Activated naive CD4-positive, alpha-beta T cell treated with anti-CD3 and anti-CD28 coated beads, Interleukin-2, amount 10 ng/mL, durations not matched to agents 7 days and 5 days (primary cell): ENCODE data around the gene BCAR3.
A peak's percentile ranks its signal among the peaks of the same experiment; 100 is the strongest.

ENCODE experiments used
- CTCF ChIA-PET: fragments of 350-600 bp; sonication (Branson Sonifier 250); formaldehyde crosslinking; loops from one replicate; lab custom pipeline; 2021; ENCODE audit warnings: antibody characterized with exemption; lab: Charles Lee
- DNase-seq: peaks from one replicate; pipeline ENCODE4 v3.0.0-alpha.2; 2020
- H3K27ac Mint-ChIP-seq: one replicate; pipeline ENCODE4 v1.8.0; 2021; ENCODE audit warnings: mild to moderate bottlenecking, moderate library complexity, mixed read lengths
- H3K27me3 Mint-ChIP-seq: one replicate; pipeline ENCODE4 v1.8.0; 2021; ENCODE audit warnings: mild to moderate bottlenecking, mixed read lengths
- H3K36me3 Mint-ChIP-seq: one replicate; pipeline ENCODE4 v1.8.0; 2021; ENCODE audit warnings: mixed read lengths
- H3K4me1 Mint-ChIP-seq: one replicate; pipeline ENCODE4 v1.8.0; 2021; ENCODE audit warnings: mixed read lengths
- H3K4me3 Mint-ChIP-seq: one replicate; pipeline ENCODE4 v1.8.0; 2021; ENCODE audit warnings: mild to moderate bottlenecking, moderate library complexity, mixed read lengths
- H3K9me3 Mint-ChIP-seq: one replicate; pipeline ENCODE4 v1.8.0; 2021; ENCODE audit warnings: mixed read lengths

Gene BCAR3

GRCh38 chr1:93640656-93641440 is 40.8 kb downstream of the BCAR3 start:
- CTCF ChIA-PET = interaction anchor here (1.4 kb wide), 1 partner anchor 12 kb away, joined by 4 read pairs; no protein-coding TSS in a partner anchor
- Mint-ChIP-seq H3K36me3 (no peaks in the 10 kb centered on the region), H3K9me3 (no peaks in the 10 kb centered on the region), H3K4me1 (peaks cover 7% of the 10 kb centered on the region), H3K4me3 (no peak overlapping the region), H3K27me3 (no peaks in the 10 kb centered on the region), H3K27ac (no peak overlapping the region)
- DNase-seq = no peak

- no peak for DNase-seq
- Mint-ChIP-seq H3K9me3 (no peaks in the 10 kb centered on the region), H3K36me3 (no peaks in the 10 kb centered on the region), H3K27ac (no peak overlapping the region), H3K4me3 (no peak overlapping the region), H3K27me3 (no peaks in the 10 kb centered on the region), H3K4me1 (peaks cover 4% of the 10 kb centered on the region)
- CTCF ChIA-PET = interaction anchor here (1.5 to 1.7 kb wide), 2 partner anchors 19 to 175 kb away, joined by 4 read pairs; no protein-coding TSS in a partner anchor
Observed at GRCh38 chr1:93638981-93639380, 42.7 kb downstream of the BCAR3 start.

DNA sequence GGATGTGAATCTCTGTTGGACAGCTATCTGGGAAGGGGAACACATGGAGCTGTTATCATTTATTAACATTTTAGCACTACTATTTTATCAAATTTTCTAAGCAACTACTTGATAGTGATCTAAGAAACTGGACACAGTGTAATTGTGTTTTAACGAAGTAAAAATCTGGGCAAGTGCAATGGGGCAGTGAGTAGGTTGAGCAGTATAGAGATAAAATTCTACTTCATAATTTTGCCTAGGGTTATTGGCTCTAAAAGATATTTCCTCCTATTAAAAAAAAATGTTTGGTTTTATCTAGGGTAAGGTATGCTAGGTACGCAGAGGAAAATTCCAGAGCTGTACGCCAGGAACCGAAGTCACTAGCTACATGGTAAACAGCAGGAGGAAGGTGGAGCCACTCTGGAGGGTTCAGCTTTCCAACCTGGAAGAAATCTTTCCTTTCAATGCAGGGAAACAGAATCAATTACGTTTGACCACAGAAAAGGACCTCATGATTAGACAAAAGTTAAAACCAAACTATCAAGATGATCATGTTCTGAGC is 43.3 kb downstream of the BCAR3 start:
- no peak for DNase-seq
- CTCF ChIA-PET = interaction anchor here (1.1 to 1.7 kb wide), 3 partner anchors 9 to 176 kb away, joined by 3 to 4 read pairs (median 4); no protein-coding TSS in a partner anchor
- H3K36me3 Mint-ChIP-seq = no peaks in the 10 kb centered on the region
- no peaks in the 10 kb centered on the region for H3K4me1 Mint-ChIP-seq
- H3K4me3 Mint-ChIP-seq = no peak overlapping the region
- H3K27me3 Mint-ChIP-seq = no peaks in the 10 kb centered on the region
- no peak overlapping the region for H3K27ac Mint-ChIP-seq
- H3K9me3 Mint-ChIP-seq = no peaks in the 10 kb centered on the region

DNA sequence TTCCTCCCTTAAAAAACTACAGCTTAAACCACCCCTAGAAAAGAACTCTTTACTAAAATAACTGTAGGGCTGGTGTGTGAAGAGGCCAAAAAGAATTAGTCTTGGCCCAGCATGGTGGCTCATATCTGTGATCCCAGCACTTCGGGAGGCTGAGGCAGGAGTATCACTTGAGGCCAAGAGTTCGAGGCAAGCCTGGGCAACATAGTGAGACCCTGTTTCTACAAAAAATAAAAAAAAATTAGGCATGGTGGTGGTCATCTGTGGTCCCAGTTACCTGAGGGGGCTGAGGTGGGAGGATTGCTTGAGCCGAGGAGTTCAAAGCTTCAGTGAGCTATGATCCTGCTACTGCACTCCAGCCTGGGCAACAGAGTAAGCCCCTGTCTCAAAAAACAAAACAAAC is 44.9 kb downstream of the BCAR3 start:
- Mint-ChIP-seq H3K27me3 (no peaks in the 10 kb centered on the region), H3K27ac (no peak overlapping the region), H3K36me3 (no peaks in the 10 kb centered on the region), H3K4me3 (no peak overlapping the region), H3K4me1 (no peaks in the 10 kb centered on the region), H3K9me3 (no peaks in the 10 kb centered on the region)
- CTCF ChIA-PET = interaction anchor here (1.0 kb wide), 1 partner anchor 177 kb away, joined by 3 read pairs; no protein-coding TSS in a partner anchor
- no peak for DNase-seq

- no peak for DNase-seq
- Mint-ChIP-seq H3K36me3 (no peaks in the 10 kb centered on the region), H3K4me1 (no peaks in the 10 kb centered on the region), H3K4me3 (no peak overlapping the region), H3K27me3 (no peaks in the 10 kb centered on the region), H3K27ac (no peak overlapping the region), H3K9me3 (no peaks in the 10 kb centered on the region)
- CTCF ChIA-PET = interaction anchor here (0.6 to 1.0 kb wide), 2 partner anchors 178 to 294 kb away, joined by 3 read pairs; no protein-coding TSS in a partner anchor
Observed at GRCh38 chr1:93635614-93636543, 45.8 kb downstream of the BCAR3 start.

GRCh38 chr1:93633313-93633712 is 48.3 kb downstream of the BCAR3 start:
- Mint-ChIP-seq H3K36me3 (no peaks in the 10 kb centered on the region), H3K27me3 (peaks cover under 1% of the 10 kb centered on the region), H3K4me1 (no peaks in the 10 kb centered on the region), H3K4me3 (no peak overlapping the region), H3K27ac (no peak overlapping the region), H3K9me3 (no peaks in the 10 kb centered on the region)
- no peak for DNase-seq
- CTCF ChIA-PET = interaction anchor here (1.9 to 12.4 kb wide), 2 partner anchors 182 to 213 kb away, joined by 6 to 297 read pairs; no protein-coding TSS in a partner anchor

DNA sequence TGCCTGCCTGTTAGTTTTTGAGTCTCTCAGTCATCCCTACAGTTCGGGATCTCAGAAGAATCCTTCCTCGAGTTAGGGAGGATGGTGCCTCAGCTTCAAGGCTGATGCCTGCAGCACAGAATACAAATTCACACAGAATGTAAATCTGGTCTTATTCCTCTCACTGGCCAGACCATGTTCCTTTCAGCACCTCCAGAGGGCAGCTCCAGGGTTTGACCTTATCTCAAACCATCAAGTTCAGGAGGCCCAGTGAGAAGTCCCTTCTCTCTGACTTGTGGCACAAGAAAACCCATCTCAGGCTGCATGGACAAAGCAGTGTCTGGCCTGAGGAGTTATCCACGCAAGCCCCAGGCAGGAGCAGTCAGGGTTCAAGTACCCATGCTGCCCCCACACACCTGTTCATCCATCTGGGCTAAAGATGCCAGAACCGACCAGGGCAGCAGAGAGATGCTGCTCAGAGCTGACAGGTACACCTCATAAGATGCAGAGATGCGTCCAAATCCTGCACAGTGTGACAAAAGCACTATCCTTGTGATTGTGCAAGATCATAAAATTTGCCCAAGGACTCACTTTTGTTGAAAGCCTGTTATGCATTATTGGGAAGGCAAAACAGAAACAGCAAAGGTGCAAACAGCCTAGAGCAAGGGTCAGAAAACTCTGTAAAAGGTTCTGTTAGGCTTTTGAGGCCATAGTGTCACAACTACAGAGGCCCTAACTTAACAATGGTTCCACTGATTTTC is 49.8 kb downstream of the BCAR3 start:
- DNase-seq = no peak

GRCh38 chr1:93630168-93630567 is 51.5 kb downstream of the BCAR3 start:
- Mint-ChIP-seq H3K27me3 (peaks cover 5% of the 10 kb centered on the region), H3K4me3 (no peak overlapping the region), H3K36me3 (no peaks in the 10 kb centered on the region), H3K9me3 (no peaks in the 10 kb centered on the region), H3K27ac (no peak overlapping the region), H3K4me1 (no peaks in the 10 kb centered on the region)
- no peak for DNase-seq
- CTCF ChIA-PET = interaction anchor here (0.5 to 12.4 kb wide), 13 partner anchors 8 to 378 kb away, joined by 3 to 297 read pairs (median 4); no protein-coding TSS in a partner anchor

More for the DNA sequence above, 49.8 kb downstream of the BCAR3 start:
- Mint-ChIP-seq H3K4me3 (no peak overlapping the region), H3K36me3 (no peaks in the 10 kb centered on the region), H3K4me1 (no peaks in the 10 kb centered on the region), H3K27me3 (peaks cover 5% of the 10 kb centered on the region), H3K27ac (no peak overlapping the region), H3K9me3 (no peaks in the 10 kb centered on the region)
- CTCF ChIA-PET = interaction anchor here (0.5 to 12.4 kb wide), 7 partner anchors 12 to 218 kb away, joined by 3 to 297 read pairs (median 4); no protein-coding TSS in a partner anchor

GRCh38 chr1:93629101-93630059 is 52.3 kb downstream of the BCAR3 start:
- Mint-ChIP-seq H3K36me3 (no peaks in the 10 kb centered on the region), H3K4me3 (no peak overlapping the region), H3K4me1 (no peaks in the 10 kb centered on the region), H3K27ac (no peak overlapping the region), H3K9me3 (no peaks in the 10 kb centered on the region), H3K27me3 (peaks cover 5% of the 10 kb centered on the region)
- peak; percentile 56 for DNase-seq
- CTCF ChIA-PET = interaction anchor here (0.5 to 12.4 kb wide), 30 partner anchors 8 to 549 kb away, joined by 3 to 297 read pairs (median 4); partner anchors contain the start of genes BCAR3 and GCLM

- H3K27ac Mint-ChIP-seq = no peak overlapping the region
- no peak for DNase-seq
Observed at GRCh38 chr1:93628681-93629080, 53.0 kb downstream of the BCAR3 start.

DNA sequence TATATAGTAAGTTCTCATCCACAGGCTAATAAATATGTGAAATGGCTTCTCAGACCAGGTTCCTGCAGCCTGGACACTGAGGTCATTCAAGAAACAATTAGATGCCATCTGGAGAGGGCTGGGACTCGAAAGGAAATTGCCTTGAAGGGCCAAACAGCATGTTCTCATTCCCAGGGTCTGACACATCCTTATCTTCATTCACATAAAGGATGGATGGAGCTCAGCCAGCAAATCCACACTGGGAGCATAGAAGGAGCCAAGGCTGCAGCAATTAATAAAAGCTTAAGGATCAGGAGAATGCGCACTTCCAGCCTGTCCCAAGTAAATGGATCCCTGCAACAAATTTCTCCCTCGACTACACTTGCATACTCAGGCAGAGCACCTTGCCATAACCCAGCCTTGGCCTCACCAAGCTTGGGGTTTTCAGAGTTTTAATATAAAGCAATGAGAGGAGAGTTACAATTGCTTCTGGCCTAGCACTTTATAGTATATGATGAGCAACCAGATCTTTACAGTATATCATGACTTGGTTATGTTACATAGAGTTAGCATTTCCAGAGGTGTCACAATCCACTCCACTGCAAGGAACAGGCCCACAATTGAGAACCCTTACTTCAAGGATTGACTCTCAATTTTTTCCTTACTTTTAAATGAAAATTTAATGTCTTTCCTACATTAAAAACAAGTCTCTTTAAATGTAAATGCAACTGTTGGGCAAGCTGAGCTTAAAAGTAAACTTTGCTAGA is 55.9 kb downstream of the BCAR3 start:
- no peak for DNase-seq
- Mint-ChIP-seq H3K4me1 (no peaks in the 10 kb centered on the region), H3K27me3 (peaks cover 10% of the 10 kb centered on the region), H3K9me3 (no peaks in the 10 kb centered on the region), H3K4me3 (no peak overlapping the region), H3K36me3 (no peaks in the 10 kb centered on the region), H3K27ac (no peak overlapping the region)
- CTCF ChIA-PET = interaction anchor here (0.6 to 12.4 kb wide), 4 partner anchors 189 to 321 kb away, joined by 3 to 297 read pairs (median 54); no protein-coding TSS in a partner anchor

More at GRCh38 chr1:93628681-93629080, 53.0 kb downstream of the BCAR3 start:
- Mint-ChIP-seq H3K4me1 (no peaks in the 10 kb centered on the region), H3K36me3 (no peaks in the 10 kb centered on the region), H3K27me3 (peaks cover 5% of the 10 kb centered on the region), H3K9me3 (no peaks in the 10 kb centered on the region), H3K4me3 (no peak overlapping the region)
- CTCF ChIA-PET = interaction anchor here (0.7 to 12.4 kb wide), 20 partner anchors 9 to 329 kb away, joined by 3 to 297 read pairs (median 4); partner anchors contain the start of gene BCAR3
